HepG2 (cell line): Measurements from ENCODE around the gene CEP43. TPM values are rescaled to one million over a fixed set of nuclear protein-coding genes. Genes with fewer than 3 reads are reported as not detected.
A peak's percentile ranks its signal among the peaks of the same experiment; 100 is the strongest.

Source experiments
- ATF2 ChIP-seq: sonication (generic); formaldehyde crosslinking; IDR thresholded peaks from 2 replicates; pipeline ENCODE4 v1.4.0; 2020; ENCODE audit warnings: missing genetic modification reagents
- BATF2 ChIP-seq: sonication (generic); formaldehyde crosslinking; IDR thresholded peaks from 2 replicates; pipeline ENCODE4 v1.8.0; 2022; ENCODE audit warnings: mild to moderate bottlenecking, missing genetic modification reagents, moderate library complexity
- CAMTA2 ChIP-seq: sonication (generic); formaldehyde crosslinking; IDR thresholded peaks from 2 replicates; pipeline ENCODE4 v1.4.0; 2020; ENCODE audit warnings: mild to moderate bottlenecking, missing genetic modification reagents, borderline replicate concordance
- ETS1 ChIP-seq: sonication (generic); formaldehyde crosslinking; IDR thresholded peaks from 2 replicates; pipeline ENCODE4 v1.4.0; 2020; ENCODE audit warnings: missing genetic modification reagents
- HMG20B ChIP-seq: conservative IDR thresholded peaks from 2 replicates; pipeline ENCODE4 v1.6.1; 2016; ENCODE audit warnings: missing genetic modification reagents, missing compliant biosample characterization
- IRX3 ChIP-seq: sonication (generic); formaldehyde crosslinking; IDR thresholded peaks from 2 replicates; pipeline ENCODE4 v1.8.1; 2023; ENCODE audit warnings: mild to moderate bottlenecking, low read depth, missing genetic modification reagents, borderline replicate concordance
- ISX ChIP-seq: sonication (generic); formaldehyde crosslinking; conservative IDR thresholded peaks from 2 replicates; pipeline ENCODE4 v1.5.0; 2020; ENCODE audit warnings: missing genetic modification reagents
- STAG1 ChIP-seq: sonication (generic); formaldehyde crosslinking; IDR thresholded peaks from 2 replicates; pipeline ENCODE4 v1.4.0; 2020; ENCODE audit warnings: missing genetic modification reagents
- ZIK1 ChIP-seq: sonication (generic); formaldehyde crosslinking; IDR thresholded peaks from 2 replicates; pipeline ENCODE4 v1.5.0; 2020; ENCODE audit warnings: mild to moderate bottlenecking, low read depth, missing genetic modification reagents, borderline replicate concordance
- ZNF207 ChIP-seq: fragments of 450-650 bp; IDR thresholded peaks from 2 replicates; pipeline ENCODE4 v1.6.1; 2016; ENCODE audit warnings: antibody characterized with exemption, borderline replicate concordance
- ZNF225 ChIP-seq: sonication (generic); formaldehyde crosslinking; IDR thresholded peaks from 2 replicates; pipeline ENCODE4 v1.4.0; 2020; ENCODE audit warnings: mild to moderate bottlenecking, missing genetic modification reagents
- ZNF30 ChIP-seq: sonication (generic); formaldehyde crosslinking; IDR thresholded peaks from 2 replicates; pipeline ENCODE4 v1.5.0; 2020; ENCODE audit warnings: mild to moderate bottlenecking, missing genetic modification reagents
- ZNF337 ChIP-seq: sonication (generic); formaldehyde crosslinking; IDR thresholded peaks from 2 replicates; pipeline ENCODE4 v1.5.1; 2020; ENCODE audit warnings: missing genetic modification reagents, low read depth, mild to moderate bottlenecking, borderline replicate concordance
- ZNF362 ChIP-seq: sonication (generic); formaldehyde crosslinking; IDR thresholded peaks from 2 replicates; pipeline ENCODE4 v1.4.0; 2020; ENCODE audit warnings: missing genetic modification reagents, mild to moderate bottlenecking, borderline replicate concordance
- ZNF430 ChIP-seq: sonication (generic); formaldehyde crosslinking; IDR thresholded peaks from 2 replicates; pipeline ENCODE4 v1.9.0; 2021; ENCODE audit warnings: mild to moderate bottlenecking, missing genetic modification reagents
- ZNF543 ChIP-seq: sonication (generic); formaldehyde crosslinking; IDR thresholded peaks from 2 replicates; pipeline ENCODE4 v1.4.0; 2020; ENCODE audit warnings: mild to moderate bottlenecking, missing genetic modification reagents
- ZNF800 ChIP-seq: sonication (generic); formaldehyde crosslinking; IDR thresholded peaks from 2 replicates; pipeline ENCODE4 v1.4.0; 2020; ENCODE audit warnings: missing genetic modification reagents
- ZNF879 ChIP-seq: sonication (generic); formaldehyde crosslinking; IDR thresholded peaks from 2 replicates; pipeline ENCODE4 v1.8.1; 2023; ENCODE audit warnings: missing genetic modification reagents
- ZXDC ChIP-seq: sonication (generic); formaldehyde crosslinking; IDR thresholded peaks from 2 replicates; pipeline ENCODE4 v1.5.0; 2020; ENCODE audit warnings: mild to moderate bottlenecking, missing genetic modification reagents
- polyA plus RNA-seq, 8 experiments: library from polyadenylated mRNA; depleted of rRNA in 3 of 8; stranded (reverse) in 7 of 8; unstranded in 1 of 8; fragments of >200 nt; fragmentation: Illumina TruSeq in 4 of 8; extraction: Trizol in 4 of 8; gene quantifications; 2 replicates each; pipeline versions ENCODE4 v1.2.1 to v1.2.3, GENCODE V29; 2011 to 2016; ENCODE audit warnings: low read depth in 4 of 8, missing spikeins in 1 of 8, mixed read lengths in 1 of 8; ENCODE audit not compliant: insufficient read depth in 1 of 8
- total RNA-seq, 5 experiments: library from RNA; depleted of rRNA; stranded (reverse); fragments of >200 nt; fragmentation: Illumina TruSeq; extraction: Trizol; gene quantifications; 2 replicates each; pipeline ENCODE4 v1.2.3, GENCODE V29; 2016; ENCODE audit warnings: low read depth in 1 of 5

The CEP43 gene
- total and polyA plus RNA-seq, 2 of the 13 experiments (the other 11 are each of a cell fraction or from before 2014, with no cell fraction given): 29.3 to 73.9 TPM

- peak; percentile 89; the same call in 1 of the 2 replicates for TF ChIP-seq BATF2
- 0 out of 2 replicates have a peak, but pooled peaks have one; percentile 1 for TF ChIP-seq ATF2 (CRISPR knock-in tag)
- no peak for TF ChIP-seq ZNF362 (CRISPR knock-in tag)
- TF ChIP-seq ZNF879 (CRISPR knock-in tag): no peak; the same call in none of the 2 replicates
- TF ChIP-seq HMG20B (CRISPR knock-in tag): no peak
- peak; percentile 54; the same call in 1 of the 2 replicates for TF ChIP-seq ZNF800 (CRISPR knock-in tag)
- no peak for TF ChIP-seq ZNF207
- TF ChIP-seq ETS1: 0 out of 2 replicates have a peak, but pooled peaks have one; percentile 37
- no peak for TF ChIP-seq ZNF543 (CRISPR knock-in tag)
- TF ChIP-seq STAG1 (CRISPR knock-in tag): peak; percentile 31; the same call in 1 of the 2 replicates
- no peak for TF ChIP-seq ISX (CRISPR knock-in tag)
- TF ChIP-seq IRX3 (CRISPR knock-in tag): no peak
- no peak for TF ChIP-seq CAMTA2
- 0 out of 2 replicates have a peak, but pooled peaks have one; percentile 58 for TF ChIP-seq ZIK1
- TF ChIP-seq ZXDC: no peak
- TF ChIP-seq ZNF337: peak; percentile 89
- TF ChIP-seq ZNF225: no peak; the same call in 1 of the 2 replicates
- peak; percentile 81; the same call in 1 of the 2 replicates for TF ChIP-seq ZNF30 (CRISPR knock-in tag)
- peak; percentile 5; the same call in 1 of the 2 replicates for TF ChIP-seq ZNF430 (CRISPR knock-in tag)
These were observed 697 bp upstream of the CEP43 start (continued) for GRCh38 chr6:166998256-166999144.
